ENCODE measurements around the gene PLEKHG4B.

Gene PLEKHG4B

DNA sequence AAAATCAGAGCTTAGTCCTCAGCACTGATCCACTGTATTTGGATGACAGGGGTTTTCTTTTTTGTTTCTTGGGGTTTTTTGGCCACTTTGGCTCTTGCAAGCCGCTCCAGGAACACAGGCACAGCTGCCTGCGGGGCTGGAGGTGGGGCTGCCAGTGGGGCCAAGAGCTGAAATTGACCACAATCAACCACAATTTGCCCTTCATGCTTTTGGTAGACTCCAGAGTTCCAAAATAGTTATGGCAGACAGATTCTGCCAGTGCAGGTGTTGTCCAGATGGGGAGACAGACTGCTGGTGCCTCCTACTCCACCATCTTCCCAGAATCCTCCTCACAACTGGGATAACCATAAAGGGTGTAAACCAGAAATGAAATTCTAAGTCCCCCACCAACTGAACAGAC, 36.5 kb downstream of the PLEKHG4B start:
- in situ Hi-C loops (cut with MboI; ENCODE audit: low sequenced_read_pairs), result no loop called here

DNA sequence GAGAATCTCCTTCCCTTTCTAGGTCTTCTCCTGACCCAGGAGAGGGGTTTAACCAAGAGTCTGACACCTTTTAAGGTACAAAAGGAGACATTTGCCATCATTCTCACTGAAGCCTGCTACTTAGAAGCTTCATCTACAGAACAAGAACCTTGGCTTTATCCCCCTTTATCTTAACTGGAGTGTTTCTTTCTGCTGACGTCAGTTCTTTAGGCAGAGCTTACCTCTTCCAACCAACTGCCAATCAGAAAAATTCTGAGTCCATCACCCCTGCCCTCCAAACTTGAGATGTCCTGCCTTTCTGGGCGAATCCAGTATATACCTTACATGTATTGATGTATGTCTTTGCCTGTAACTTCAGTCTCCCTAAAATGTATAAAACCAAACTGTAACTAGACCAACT, 37.2 kb downstream of the PLEKHG4B start:
- in situ Hi-C loops (cut with MboI; ENCODE audit: low sequenced_read_pairs), result no loop called here

DNA sequence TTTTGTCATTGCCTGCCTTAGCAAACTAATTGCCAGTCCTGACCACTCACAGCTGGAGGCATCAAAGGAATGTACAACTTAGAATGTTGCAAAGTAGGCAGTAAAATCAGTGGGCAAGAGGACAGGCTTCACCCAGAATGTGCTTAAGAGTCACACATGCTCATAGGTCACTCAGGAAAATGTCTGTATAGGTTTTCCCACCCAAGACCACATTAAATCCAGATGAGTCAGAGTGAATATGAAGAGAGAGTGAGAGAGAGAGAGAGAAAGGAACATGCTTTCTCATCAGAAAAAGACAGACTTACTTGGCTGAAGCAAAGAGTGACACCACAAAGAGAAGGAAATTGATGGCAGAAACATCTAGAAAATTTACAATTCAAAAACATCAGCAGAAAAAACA, 37.9 kb downstream of the PLEKHG4B start:
- in situ Hi-C loops (cut with MboI; ENCODE audit: low sequenced_read_pairs), result no loop called here

DNA sequence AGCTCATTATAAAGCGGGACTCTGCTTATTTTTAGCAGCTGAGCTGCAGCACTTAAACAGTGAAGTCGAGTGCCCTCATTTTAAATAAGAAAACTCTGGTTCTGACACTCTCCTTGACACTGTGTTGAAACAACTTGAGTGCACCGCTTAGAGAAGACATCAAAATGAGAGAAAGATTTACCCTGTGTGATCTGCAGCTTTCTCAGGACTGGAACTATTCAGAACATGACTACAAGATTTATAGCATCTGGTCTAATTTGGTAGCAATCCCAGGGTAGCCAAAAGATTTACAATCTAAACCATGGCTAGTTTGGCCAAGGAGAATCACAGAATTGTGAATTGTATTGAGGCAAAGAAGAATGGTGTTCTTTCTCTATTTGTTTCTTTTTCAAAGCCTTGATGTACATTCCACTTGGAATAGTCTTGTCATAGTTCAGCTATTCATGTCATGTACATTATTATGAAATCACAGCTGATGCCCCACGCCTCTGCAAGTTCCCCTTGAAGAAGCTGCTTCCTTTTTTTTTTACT, 38.7 kb downstream of the PLEKHG4B start:
- in situ Hi-C loops (cut with MboI; ENCODE audit: low sequenced_read_pairs), result no loop called here

DNA sequence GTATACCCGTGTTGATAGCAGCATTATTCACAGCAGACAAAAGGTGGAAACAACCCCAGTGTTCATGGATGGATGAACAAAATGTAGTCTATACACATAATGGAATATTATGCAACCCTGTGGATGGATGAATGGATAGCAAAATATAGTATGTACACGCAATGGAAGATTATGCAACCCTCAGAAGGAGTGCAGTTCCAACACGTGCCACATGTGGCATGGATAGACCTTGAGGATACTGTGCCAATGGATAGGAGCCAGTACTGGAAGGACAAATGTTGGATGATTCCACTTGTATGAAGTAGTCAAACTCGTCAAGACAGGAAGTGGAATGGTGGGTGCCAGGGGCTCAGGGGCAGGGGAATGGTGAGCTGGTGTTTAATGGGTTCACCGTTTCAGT, 44.9 kb downstream of the PLEKHG4B start:
- in situ Hi-C loops (cut with MboI; ENCODE audit: low sequenced_read_pairs), result no loop called here

DNA sequence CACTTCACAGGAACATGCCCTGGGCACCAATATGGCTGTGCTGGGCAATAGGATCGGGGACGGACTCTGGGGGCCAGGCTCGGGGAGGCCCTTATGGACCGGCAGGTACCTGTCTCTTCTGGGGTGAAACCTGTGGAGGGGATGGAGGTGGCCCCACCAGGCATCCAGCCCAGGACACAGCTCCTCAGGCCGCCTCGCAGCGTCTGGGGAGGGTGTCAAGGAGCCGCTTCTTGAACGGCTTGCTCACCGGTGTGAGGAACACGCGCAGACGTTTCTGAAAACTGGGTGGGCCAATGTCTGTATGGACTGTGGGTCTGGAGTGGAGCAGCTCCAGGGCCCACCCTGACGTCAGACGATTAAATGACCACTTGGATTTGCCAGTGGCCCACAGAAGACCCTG, 45.8 kb downstream of the PLEKHG4B start:
- in situ Hi-C loops (cut with MboI; ENCODE audit: low sequenced_read_pairs), result no loop called here

DNA sequence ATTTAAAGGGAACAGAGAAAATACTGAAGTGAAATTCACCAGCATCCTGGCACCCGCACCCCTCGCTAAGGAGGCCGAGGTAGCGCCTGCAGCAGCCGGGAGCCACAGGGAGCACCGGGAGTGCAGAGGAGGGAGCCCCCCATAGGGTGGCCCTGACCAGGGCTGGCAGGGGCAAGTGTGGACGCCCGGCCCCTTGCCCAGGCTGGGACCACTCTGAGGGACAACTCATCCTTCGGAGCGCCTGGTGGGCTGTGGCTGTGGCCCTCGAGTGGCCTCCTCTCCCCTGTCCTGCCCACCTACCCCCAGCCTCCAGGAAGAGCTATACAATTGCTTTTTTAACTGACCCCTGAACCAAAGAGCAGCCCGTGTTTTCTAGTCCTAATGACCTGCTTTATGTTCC, 47.0 kb downstream of the PLEKHG4B start:
- in situ Hi-C loops (cut with MboI; ENCODE audit: low sequenced_read_pairs), result no loop called here

DNA sequence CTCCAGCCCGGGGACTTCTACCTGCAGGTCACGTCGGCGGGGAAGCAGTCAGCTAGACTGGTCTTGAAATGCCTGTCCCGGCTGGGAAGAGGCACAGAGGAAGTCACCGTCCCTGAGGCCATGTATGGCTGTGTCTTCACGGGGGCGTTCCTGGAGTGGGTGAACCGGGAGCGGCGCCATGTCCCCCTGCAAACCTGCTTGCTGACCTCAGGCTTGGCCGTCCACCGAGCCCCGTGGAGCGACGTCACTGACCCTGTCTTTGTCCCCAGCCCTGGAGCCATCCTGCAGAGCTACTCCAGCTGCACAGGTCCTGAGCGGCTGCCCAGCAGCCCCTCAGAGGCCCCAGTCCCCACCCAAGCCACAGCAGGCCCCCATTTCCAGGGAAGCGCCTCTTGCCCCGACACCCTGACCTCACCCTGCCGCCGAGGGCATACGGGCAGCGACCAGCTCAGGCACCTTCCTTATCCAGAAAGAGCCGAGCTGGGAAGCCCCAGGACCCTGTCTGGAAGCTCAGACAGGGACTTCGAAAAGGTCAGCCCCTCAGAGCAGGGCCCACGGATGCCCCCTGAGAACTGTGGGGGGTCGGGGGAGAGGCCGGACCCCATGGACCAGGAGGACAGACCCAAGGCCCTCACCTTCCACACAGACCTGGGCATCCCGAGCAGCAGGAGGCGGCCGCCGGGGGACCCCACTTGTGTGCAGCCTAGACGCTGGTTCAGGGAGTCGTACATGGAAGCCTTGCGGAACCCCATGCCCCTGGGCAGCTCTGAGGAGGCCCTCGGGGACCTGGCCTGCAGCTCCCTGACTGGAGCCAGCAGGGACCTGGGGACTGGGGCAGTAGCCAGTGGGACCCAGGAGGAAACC, 47.8 kb downstream of the PLEKHG4B start:
- in situ Hi-C loops (cut with MboI; ENCODE audit: low sequenced_read_pairs), result no loop called here

DNA sequence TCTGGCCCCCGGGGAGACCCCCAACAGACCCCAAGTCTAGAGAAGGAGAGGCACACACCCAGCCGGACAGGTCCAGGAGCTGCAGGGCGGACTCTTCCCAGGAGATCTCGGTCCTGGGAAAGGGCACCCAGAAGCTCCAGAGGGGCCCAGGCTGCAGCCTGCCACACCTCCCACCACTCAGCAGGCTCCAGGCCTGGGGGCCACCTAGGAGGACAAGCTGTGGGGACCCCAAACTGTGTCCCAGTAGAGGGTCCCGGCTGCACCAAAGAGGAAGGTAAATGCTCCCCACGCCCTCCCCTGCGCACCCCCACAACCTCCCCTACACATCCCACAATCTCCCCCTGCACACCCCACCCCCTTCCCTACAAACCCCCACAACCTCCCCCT, 48.5 kb downstream of the PLEKHG4B start:
- in situ Hi-C loops (cut with MboI; ENCODE audit: low sequenced_read_pairs), result no loop called here

DNA sequence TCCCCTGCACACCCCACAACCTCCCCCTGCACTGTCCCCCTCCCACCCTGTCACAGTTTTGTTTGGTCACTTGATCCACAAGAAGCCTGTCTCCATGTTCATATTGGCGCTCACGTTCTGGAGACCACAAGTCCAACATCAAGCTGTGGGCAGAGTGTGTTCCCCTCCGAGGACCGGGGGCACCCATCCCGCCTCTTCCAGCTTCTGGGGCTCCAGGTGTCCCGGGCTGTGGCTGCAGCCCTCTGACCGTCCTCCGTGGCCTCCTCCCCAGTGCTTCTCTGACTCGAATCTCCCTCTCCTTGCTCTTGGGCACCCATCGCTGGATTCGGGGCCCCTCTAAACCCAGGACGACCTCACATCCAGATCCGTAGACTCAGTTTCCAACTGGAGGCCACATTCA, 49.2 kb downstream of the PLEKHG4B start:
- in situ Hi-C loops (cut with MboI; ENCODE audit: low sequenced_read_pairs), result no loop called here

DNA sequence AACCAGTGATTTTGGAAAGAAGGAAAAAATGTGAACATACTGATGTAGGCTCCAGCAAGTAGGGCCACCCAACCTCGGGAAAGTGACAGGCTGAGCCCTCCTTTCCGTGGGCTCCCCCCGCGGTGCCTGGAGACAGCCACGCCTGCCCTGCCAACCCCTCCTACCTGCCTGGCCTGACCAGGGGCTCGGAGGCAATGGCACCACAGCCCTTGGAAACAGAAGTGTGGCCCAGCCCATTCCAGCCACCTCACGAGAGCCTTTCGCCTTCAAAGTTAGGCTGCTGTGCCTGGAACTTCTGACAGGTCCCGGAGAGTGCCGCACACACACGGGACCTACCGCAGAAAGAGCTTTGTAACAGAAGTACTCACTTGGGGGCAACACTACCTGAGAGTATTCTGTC, 49.8 kb downstream of the PLEKHG4B start:
- in situ Hi-C loops (cut with MboI; ENCODE audit: low sequenced_read_pairs), result no loop called here

DNA sequence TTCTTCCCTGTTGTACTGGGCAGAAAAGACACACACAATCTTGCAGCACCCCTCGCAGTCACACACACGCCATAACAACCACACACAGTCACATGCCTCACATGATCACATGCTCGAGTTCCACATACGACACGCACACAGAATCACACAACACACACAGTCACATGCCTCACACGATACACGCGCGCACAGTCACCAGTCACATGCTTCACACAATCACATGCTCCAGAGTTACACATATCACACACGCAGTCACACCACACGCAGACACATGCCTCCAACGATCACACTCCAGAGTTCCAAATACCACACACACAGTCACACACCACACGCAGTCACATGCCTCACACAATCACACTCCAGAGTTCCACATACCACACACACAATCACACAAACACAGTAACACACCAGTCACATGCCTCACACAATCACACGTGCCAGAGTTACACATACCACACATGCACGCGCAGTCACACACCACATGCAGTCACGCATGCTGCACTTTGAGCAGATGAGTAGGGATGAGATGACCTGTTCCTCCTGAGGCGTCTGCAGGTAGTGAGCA, 50.4 kb downstream of the PLEKHG4B start:
- in situ Hi-C loops (cut with MboI; ENCODE audit: low sequenced_read_pairs), result no loop called here

DNA sequence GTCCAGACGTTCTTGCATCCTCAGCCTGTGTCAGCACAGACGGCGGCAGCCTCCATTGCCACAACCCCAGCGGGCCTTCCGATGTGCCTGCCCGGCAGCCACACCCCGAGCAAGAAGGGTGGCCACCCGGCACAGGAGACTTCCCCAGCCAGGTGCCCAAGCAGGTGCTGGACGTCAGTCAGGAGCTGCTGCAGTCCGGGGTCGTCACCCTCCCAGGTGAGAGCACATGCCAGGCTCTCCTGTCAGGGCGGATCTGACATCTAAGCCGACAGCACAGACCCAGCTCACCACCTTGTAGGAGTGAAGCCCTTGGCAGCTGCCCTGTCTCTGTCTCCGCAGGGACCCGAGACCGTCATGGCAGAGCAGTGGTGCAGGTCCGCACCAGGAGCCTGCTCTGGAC, 51.1 kb downstream of the PLEKHG4B start:
- in situ Hi-C loops (cut with MboI; ENCODE audit: low sequenced_read_pairs), result no loop called here

DNA sequence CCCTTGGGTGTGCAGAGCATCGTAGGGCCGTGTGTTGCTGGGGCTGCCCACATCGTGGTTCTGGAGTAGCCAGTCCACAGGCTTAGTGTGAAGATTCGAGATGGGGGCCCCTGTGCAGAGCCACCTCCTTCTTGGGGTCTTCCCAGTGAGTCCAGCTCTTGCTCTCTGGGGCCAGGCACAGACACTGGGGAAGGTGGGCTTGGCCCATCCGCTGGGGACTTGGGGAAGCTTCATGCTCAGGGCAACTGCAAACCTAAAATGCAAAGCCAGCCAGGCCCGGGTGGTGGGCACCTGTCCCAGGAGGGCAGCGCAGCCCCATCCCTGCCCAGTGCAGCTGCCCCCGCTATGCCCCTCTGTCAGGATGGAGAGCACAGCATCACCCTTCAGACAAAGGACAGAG, 53.0 kb downstream of the PLEKHG4B start:
- in situ Hi-C loops (cut with MboI; ENCODE audit: low sequenced_read_pairs), result no loop called here

DNA sequence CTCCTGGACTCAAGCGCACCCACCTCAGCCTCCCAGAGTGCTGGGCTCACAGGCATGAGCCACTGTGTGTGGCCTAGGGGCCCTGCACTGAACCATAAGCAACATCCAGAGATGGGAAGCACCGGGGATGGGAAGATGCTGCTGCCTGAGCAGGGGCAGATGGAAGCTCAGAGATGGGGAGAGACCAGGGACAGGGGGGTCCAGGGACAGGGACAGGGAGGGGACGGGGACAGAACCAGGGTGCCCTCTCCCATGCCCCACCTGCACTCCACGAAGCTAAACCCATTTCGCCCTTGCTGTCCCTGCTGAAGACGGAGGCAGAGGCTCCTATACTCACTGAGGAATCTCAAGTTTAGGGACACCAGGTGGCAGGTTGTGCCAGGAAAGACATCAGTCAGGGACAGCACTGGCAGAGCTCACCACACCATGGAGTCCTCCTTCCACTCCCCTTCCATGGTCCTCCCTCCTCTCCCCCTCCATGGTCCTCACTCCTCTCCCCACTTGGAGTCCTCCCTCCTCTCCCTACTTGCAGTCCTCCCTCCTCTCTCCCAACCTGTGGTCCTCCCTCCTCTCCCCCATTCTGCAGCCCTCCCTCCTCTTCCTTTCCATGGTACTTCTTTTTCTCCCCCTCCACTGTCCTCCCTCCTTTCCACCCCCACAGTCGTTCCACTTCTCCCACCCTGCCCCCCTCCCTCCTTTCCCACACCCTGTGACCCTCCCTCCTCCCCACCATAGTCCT, 53.8 kb downstream of the PLEKHG4B start:
- in situ Hi-C loops (cut with MboI; ENCODE audit: low sequenced_read_pairs), result no loop called here

DNA sequence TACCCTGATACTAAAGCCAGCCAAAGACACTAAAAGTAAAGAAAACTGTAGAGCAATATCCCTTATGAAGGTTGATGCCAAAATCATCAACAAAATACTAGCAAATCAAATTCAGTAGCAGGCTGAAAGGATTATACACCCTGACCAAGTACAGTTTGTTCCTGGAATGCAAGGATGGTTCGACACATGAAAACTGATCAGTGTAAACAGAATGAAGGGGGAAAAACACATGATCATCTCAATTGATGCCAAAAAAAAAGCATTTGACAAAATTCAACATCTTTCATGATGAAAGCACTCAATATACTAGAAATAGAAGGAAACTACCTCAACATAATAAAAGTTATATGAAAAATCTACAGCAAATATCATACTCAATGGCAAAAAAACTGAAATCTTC, 55.8 kb downstream of the PLEKHG4B start:
- in situ Hi-C loops (cut with MboI; ENCODE audit: low sequenced_read_pairs), result no loop called here

DNA sequence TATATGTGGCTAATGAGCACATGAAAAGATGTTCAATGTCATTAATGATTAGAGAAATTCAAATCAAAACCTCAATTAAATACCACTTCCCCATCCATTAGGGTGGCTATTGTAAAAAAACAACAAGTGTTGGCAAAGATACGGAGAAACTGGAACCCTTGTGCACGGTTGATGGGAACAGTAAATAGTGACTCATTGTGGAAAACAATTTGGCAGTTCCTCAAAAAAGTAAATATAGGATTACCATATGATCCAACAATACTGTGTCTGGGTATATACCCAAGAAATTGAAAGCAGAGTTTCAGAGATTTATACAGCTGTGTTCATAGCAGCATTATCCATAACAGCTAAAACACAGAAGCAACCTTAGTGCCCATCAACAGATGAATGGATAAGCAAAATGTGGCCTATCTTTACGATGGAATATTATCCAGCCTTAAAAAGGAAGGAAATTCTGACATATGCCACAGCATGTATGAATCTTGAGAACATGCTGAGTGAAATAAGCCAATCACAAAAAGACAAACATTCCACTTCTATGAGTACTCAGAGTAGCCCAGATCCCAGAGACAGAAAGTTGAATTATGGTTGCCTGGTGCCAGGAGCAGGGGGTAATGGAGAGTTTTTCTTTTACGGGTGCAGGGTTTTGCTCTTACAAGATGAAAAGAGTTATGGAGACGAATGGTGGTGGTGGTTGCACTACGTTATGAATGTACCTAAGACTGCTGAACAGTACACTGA, 57.9 kb downstream of the PLEKHG4B start:
- in situ Hi-C loops (cut with MboI; ENCODE audit: low sequenced_read_pairs), result no loop called here

DNA sequence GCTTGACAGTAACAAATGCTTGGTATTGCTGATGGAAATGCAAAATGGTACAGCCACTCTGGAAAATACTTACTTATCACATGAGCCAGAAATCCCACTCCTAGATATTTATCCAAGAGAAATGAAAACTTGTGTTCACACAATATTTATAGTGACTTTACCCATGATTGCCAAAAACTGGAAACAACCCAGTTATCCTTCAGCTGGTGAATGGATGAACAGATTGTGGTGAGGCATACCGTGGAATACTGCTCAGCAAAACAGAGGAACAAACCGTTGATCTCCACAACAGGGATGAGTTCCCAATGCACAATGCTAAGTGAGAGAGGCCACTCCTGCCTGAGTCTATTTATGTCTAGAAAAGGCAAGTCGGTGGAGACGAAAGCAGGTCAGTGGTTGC, 58.8 kb downstream of the PLEKHG4B start:
- in situ Hi-C loops (cut with MboI; ENCODE audit: low sequenced_read_pairs), result no loop called here

DNA sequence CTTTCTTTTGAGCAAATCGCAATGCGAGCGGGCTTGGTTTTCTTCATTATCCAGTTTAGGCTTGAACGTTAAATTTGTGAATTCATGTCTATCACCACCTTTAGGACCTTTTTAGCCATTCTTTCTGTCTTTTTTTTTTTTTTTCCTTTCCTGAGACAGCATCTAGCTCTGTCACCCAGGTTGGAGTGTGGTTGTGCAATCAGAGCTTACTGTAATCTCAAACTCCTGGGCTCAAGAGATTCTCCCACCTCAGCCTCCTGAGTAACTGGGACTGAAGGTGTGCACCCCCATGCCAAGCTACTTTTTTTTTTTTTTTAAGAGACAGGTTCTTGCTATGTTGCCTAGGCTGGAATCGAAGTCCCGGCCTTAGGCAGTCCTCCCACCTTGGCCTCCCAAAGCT, 60.1 kb downstream of the PLEKHG4B start:
- in situ Hi-C loops (cut with MboI; ENCODE audit: low sequenced_read_pairs), result no loop called here

DNA sequence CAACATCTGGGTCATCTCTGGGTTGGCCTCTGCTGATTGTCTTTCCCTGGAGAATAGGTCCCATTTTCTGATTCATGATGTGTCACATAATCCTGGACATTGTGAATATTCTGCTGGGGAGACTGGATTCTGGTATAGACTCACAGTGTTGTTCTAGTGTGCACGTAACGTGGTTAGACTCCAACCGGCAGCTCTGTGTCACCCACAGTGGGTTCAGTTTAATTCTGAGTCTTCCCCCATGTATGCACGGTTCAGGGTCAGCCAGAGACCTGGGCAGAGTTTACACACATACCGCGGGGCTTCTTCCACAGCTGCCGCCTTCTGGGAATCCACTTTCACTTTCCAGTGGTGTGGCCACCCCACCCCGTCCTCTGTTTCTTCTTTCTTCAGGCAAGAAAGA, 61.3 kb downstream of the PLEKHG4B start:
- in situ Hi-C loops (cut with MboI; ENCODE audit: low sequenced_read_pairs), result no loop called here

DNA sequence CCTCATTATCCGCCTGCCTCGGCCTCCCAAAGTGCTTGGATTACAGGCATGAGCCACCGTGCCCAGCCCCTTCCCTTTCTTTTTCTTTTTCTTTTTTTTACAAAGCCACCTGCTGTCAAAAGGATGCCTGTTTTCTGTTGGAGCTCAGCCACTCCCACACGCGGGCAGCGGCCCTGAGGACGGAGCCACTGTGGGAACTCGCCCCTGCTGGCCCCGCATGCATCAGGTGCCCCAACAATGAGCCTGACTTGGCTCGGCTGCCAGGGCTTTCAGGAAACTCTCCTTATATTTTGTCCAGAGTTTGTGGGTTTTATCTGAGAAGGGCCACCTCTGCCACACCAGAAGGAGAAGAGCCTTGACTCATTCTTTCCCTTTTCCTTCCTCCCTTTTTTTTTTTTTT, 62.3 kb downstream of the PLEKHG4B start:
- in situ Hi-C loops (cut with MboI; ENCODE audit: low sequenced_read_pairs), result no loop called here

Measured in HL-60/S4 treated with retinoic acid at 250 ng/mL for 4 days and 3 days (cell line).